ENCODE measurements around the gene PDCD5.
"Not testable (repeated sequence)": the region's sequence is repeated elsewhere in the genome, so short reads cannot be mapped to it uniquely, and the experiment has no call there.

Gene PDCD5

GRCh38 chr19:32580901-32581704 is at the start of gene PDCD5:
TSS of gene PDCD5 (plus strand) at chr19:32581190. CDS start at chr19:32581262, 72 bp downstream.
- peak; percentile 93 for DNase-seq (ENCODE audit: low spot score)
- H3K27me3 Mint-ChIP-seq (ENCODE audit: low read depth) = peaks cover 14% of the 10 kb centered on the region
- H3K4me1 Mint-ChIP-seq (ENCODE audit: low read depth) = peaks cover 15% of the 10 kb centered on the region
- H3K27ac Mint-ChIP-seq = peak within 1 kb of the TSS; percentile 86
- peaks cover 21% of the 10 kb centered on the region for H3K36me3 Mint-ChIP-seq (ENCODE audit: low read depth)
- peak within 1 kb of the TSS; percentile 92 for H3K4me3 Mint-ChIP-seq
- H3K9me3 Mint-ChIP-seq = no peaks in the 10 kb centered on the region

GRCh38 chr19:32532233-32532632 is 48.8 kb upstream of the PDCD5 start:
- H3K36me3 Mint-ChIP-seq (ENCODE audit: low read depth) = no peaks in the 10 kb centered on the region
- H3K27ac Mint-ChIP-seq = no peak overlapping the region
- DNase-seq (ENCODE audit: low spot score) = no peak
- H3K4me1 Mint-ChIP-seq (ENCODE audit: low read depth) = no peaks in the 10 kb centered on the region
- H3K4me3 Mint-ChIP-seq = no peak overlapping the region
- H3K27me3 Mint-ChIP-seq (ENCODE audit: low read depth) = no peaks in the 10 kb centered on the region
- peaks cover 33% of the 10 kb centered on the region for H3K9me3 Mint-ChIP-seq

- no peaks in the 10 kb centered on the region for H3K36me3 Mint-ChIP-seq (ENCODE audit: low read depth)
- no peak overlapping the region for H3K4me3 Mint-ChIP-seq
- H3K9me3 Mint-ChIP-seq = peaks cover 15% of the 10 kb centered on the region
- H3K27me3 Mint-ChIP-seq (ENCODE audit: low read depth) = no peaks in the 10 kb centered on the region
- H3K4me1 Mint-ChIP-seq (ENCODE audit: low read depth) = no peaks in the 10 kb centered on the region
- no peak for DNase-seq (ENCODE audit: low spot score)
- H3K27ac Mint-ChIP-seq = no peak overlapping the region
Measured at GRCh38 chr19:32537580-32537979, 43.4 kb upstream of the PDCD5 start.

- no peaks in the 10 kb centered on the region for H3K27me3 Mint-ChIP-seq (ENCODE audit: low read depth)
- no peaks in the 10 kb centered on the region for H3K36me3 Mint-ChIP-seq (ENCODE audit: low read depth)
- DNase-seq (ENCODE audit: low spot score) = no peak
- H3K4me1 Mint-ChIP-seq (ENCODE audit: low read depth) = no peaks in the 10 kb centered on the region
- H3K4me3 Mint-ChIP-seq = no peak overlapping the region
- H3K27ac Mint-ChIP-seq = no peak overlapping the region
- peaks cover 10% of the 10 kb centered on the region for H3K9me3 Mint-ChIP-seq
Measured at GRCh38 chr19:32539240-32539916, 41.6 kb upstream of the PDCD5 start.

GRCh38 chr19:32540621-32541020 is 40.4 kb upstream of the PDCD5 start:
- Mint-ChIP-seq H3K36me3 (ENCODE audit: low read depth) (no peaks in the 10 kb centered on the region), H3K4me3 (no peak overlapping the region), H3K27ac (no peak overlapping the region), H3K4me1 (ENCODE audit: low read depth) (no peaks in the 10 kb centered on the region), H3K27me3 (ENCODE audit: low read depth) (no peaks in the 10 kb centered on the region), H3K9me3 (peaks cover 6% of the 10 kb centered on the region)
- DNase-seq (ENCODE audit: low spot score) = no peak

GRCh38 chr19:32541376-32541775 is 39.6 kb upstream of the PDCD5 start:
- H3K27ac Mint-ChIP-seq; H3K9me3 Mint-ChIP-seq; DNase-seq (ENCODE audit: low spot score); H3K36me3 Mint-ChIP-seq (ENCODE audit: low read depth); H3K4me3 Mint-ChIP-seq; H3K27me3 Mint-ChIP-seq (ENCODE audit: low read depth); H3K4me1 Mint-ChIP-seq (ENCODE audit: low read depth): not testable (repeated sequence)

- no peaks in the 10 kb centered on the region for H3K27me3 Mint-ChIP-seq (ENCODE audit: low read depth)
- H3K27ac Mint-ChIP-seq = no peak overlapping the region
- H3K36me3 Mint-ChIP-seq (ENCODE audit: low read depth) = no peaks in the 10 kb centered on the region
- peaks cover 6% of the 10 kb centered on the region for H3K9me3 Mint-ChIP-seq
- H3K4me1 Mint-ChIP-seq (ENCODE audit: low read depth) = no peaks in the 10 kb centered on the region
- no peak for DNase-seq (ENCODE audit: low spot score)
- no peak overlapping the region for H3K4me3 Mint-ChIP-seq
Measured at GRCh38 chr19:32542477-32543108, 38.4 kb upstream of the PDCD5 start.

GRCh38 chr19:32543115-32543900 is 37.7 kb upstream of the PDCD5 start:
- no peak overlapping the region for H3K4me3 Mint-ChIP-seq
- H3K27me3 Mint-ChIP-seq (ENCODE audit: low read depth) = no peaks in the 10 kb centered on the region
- H3K4me1 Mint-ChIP-seq (ENCODE audit: low read depth) = no peaks in the 10 kb centered on the region
- peaks cover 2% of the 10 kb centered on the region for H3K9me3 Mint-ChIP-seq
- H3K36me3 Mint-ChIP-seq (ENCODE audit: low read depth) = no peaks in the 10 kb centered on the region
- no peak overlapping the region for H3K27ac Mint-ChIP-seq
- no peak for DNase-seq (ENCODE audit: low spot score)

- Mint-ChIP-seq H3K9me3 (no peaks in the 10 kb centered on the region), H3K27me3 (ENCODE audit: low read depth) (no peaks in the 10 kb centered on the region), H3K4me3 (no peak overlapping the region), H3K4me1 (ENCODE audit: low read depth) (no peaks in the 10 kb centered on the region), H3K36me3 (ENCODE audit: low read depth) (no peaks in the 10 kb centered on the region), H3K27ac (no peak overlapping the region)
- no peak for DNase-seq (ENCODE audit: low spot score)
Measured at GRCh38 chr19:32544917-32545316, 36.1 kb upstream of the PDCD5 start.

- H3K36me3 Mint-ChIP-seq (ENCODE audit: low read depth) = no peaks in the 10 kb centered on the region
- DNase-seq (ENCODE audit: low spot score) = no peak
- no peaks in the 10 kb centered on the region for H3K27me3 Mint-ChIP-seq (ENCODE audit: low read depth)
- no peaks in the 10 kb centered on the region for H3K9me3 Mint-ChIP-seq
- no peak overlapping the region for H3K27ac Mint-ChIP-seq
- no peak overlapping the region for H3K4me3 Mint-ChIP-seq
- no peaks in the 10 kb centered on the region for H3K4me1 Mint-ChIP-seq (ENCODE audit: low read depth)
Measured at GRCh38 chr19:32550666-32551065, 30.3 kb upstream of the PDCD5 start.

- Mint-ChIP-seq H3K27me3 (ENCODE audit: low read depth) (no peaks in the 10 kb centered on the region), H3K4me1 (ENCODE audit: low read depth) (no peaks in the 10 kb centered on the region), H3K27ac (no peak overlapping the region), H3K9me3 (no peaks in the 10 kb centered on the region), H3K36me3 (ENCODE audit: low read depth) (no peaks in the 10 kb centered on the region), H3K4me3 (no peak overlapping the region)
- no peak for DNase-seq (ENCODE audit: low spot score)
Measured at GRCh38 chr19:32555786-32556185, 25.2 kb upstream of the PDCD5 start.

- H3K27ac Mint-ChIP-seq = no peak overlapping the region
- no peaks in the 10 kb centered on the region for H3K36me3 Mint-ChIP-seq (ENCODE audit: low read depth)
Measured at GRCh38 chr19:32558607-32559228, 22.3 kb upstream of the PDCD5 start.

GRCh38 chr19:32563761-32564160 is 17.2 kb upstream of the PDCD5 start:
- Mint-ChIP-seq H3K36me3 (ENCODE audit: low read depth) (no peaks in the 10 kb centered on the region), H3K27me3 (ENCODE audit: low read depth) (no peaks in the 10 kb centered on the region), H3K9me3 (no peaks in the 10 kb centered on the region), H3K27ac (no peak overlapping the region), H3K4me1 (ENCODE audit: low read depth) (no peaks in the 10 kb centered on the region), H3K4me3 (no peak overlapping the region)
- DNase-seq (ENCODE audit: low spot score) = no peak

More at GRCh38 chr19:32558607-32559228, 22.3 kb upstream of the PDCD5 start:
- no peaks in the 10 kb centered on the region for H3K4me1 Mint-ChIP-seq (ENCODE audit: low read depth)
- H3K4me3 Mint-ChIP-seq = no peak overlapping the region
- no peaks in the 10 kb centered on the region for H3K27me3 Mint-ChIP-seq (ENCODE audit: low read depth)
- no peaks in the 10 kb centered on the region for H3K9me3 Mint-ChIP-seq
- no peak for DNase-seq (ENCODE audit: low spot score)

Data from T-helper 2 cell treated with Interferon-gamma antibody and Interleukin-4, amounts not matched to agents 5 μg/mL and 100 μg/mL, for 36 hours (primary cell).